DND-41 (cell line): ENCODE measurements around the gene KRT12.

Experiments
- ATAC-seq: fragments of 200-7000 bp; cut with Tn5 transposase; 3 replicates; pipeline ENCODE4 v1.9.1; 2021; ENCODE audit warnings: low read depth; ENCODE audit not compliant: insufficient read depth
- DNase-seq: peaks from one replicate; pipeline ENCODE4 v3.0.0-alpha.2; 2020
- H2AFZ ChIP-seq: 2 replicates; pipeline ENCODE4 v1.6.0; 2012; ENCODE audit warnings: low read depth, low read length
- H3K27ac ChIP-seq: 2 replicates; pipeline ENCODE4 v1.5.1; 2012; ENCODE audit warnings: low read length, inconsistent platforms
- H3K27me3 ChIP-seq: fragments of 200-600 bp; sonication (generic); 2 replicates; pipeline ENCODE4 v1.6.0; 2012; ENCODE audit warnings: low read length, mild to moderate bottlenecking, inconsistent platforms; ENCODE audit not compliant: insufficient read depth, poor library complexity
- H3K36me3 ChIP-seq: 2 replicates; pipeline ENCODE4 v1.5.1; 2012; ENCODE audit warnings: low read length, inconsistent platforms; ENCODE audit not compliant: insufficient read depth
- H3K4me1 ChIP-seq: 2 replicates; pipeline ENCODE4 v1.5.1; 2012; ENCODE audit warnings: mild to moderate bottlenecking, low read length; ENCODE audit not compliant: insufficient read depth
- H3K4me2 ChIP-seq: 2 replicates; pipeline ENCODE4 v1.6.0; 2012; ENCODE audit warnings: mild to moderate bottlenecking, moderate library complexity, low read length, inconsistent platforms; ENCODE audit not compliant: insufficient read depth
- H3K4me3 ChIP-seq, 2 experiments: fragments of 200-600 bp in 1 of 2; shearing (Covaris generic) in 1 of 2; 2 replicates each; pipeline ENCODE4 v1.5.1; 2012 to 2016; ENCODE audit warnings: inconsistent platforms in 2 of 2, low read length in 2 of 2, mild to moderate bottlenecking in 2 of 2, low read depth in 1 of 2, moderate library complexity in 1 of 2
- H3K79me2 ChIP-seq: 2 replicates; pipeline ENCODE4 v1.6.0; 2012; ENCODE audit warnings: low read length, inconsistent platforms; ENCODE audit not compliant: insufficient read depth
- H3K9ac ChIP-seq: 2 replicates; pipeline ENCODE4 v1.6.0; 2012; ENCODE audit warnings: low read depth, mild to moderate bottlenecking, inconsistent platforms, low read length, moderate library complexity
- H3K9me3 ChIP-seq: 2 replicates; pipeline ENCODE4 v1.5.1; 2012; ENCODE audit warnings: low read length, moderate library complexity, mild to moderate bottlenecking, inconsistent platforms; ENCODE audit not compliant: insufficient read depth, severe bottlenecking
- H4K20me1 ChIP-seq: 2 replicates; pipeline ENCODE4 v1.6.0; 2012; ENCODE audit warnings: low read length; ENCODE audit not compliant: insufficient read depth
- CTCF ChIP-seq: IDR thresholded peaks from 2 replicates; pipeline ENCODE4 v1.5.1; 2012; ENCODE audit warnings: borderline replicate concordance, low read length, moderate library complexity, mild to moderate bottlenecking; ENCODE audit not compliant: poor library complexity, severe bottlenecking; ENCODE audit errors: extremely low read depth
- EZH2 ChIP-seq: IDR thresholded peaks from 3 replicates; pipeline ENCODE4 v1.6.1; 2012; ENCODE audit warnings: borderline replicate concordance, low read depth, mild to moderate bottlenecking, moderate library complexity, low read length, inconsistent platforms; ENCODE audit not compliant: severe bottlenecking

The KRT12 gene

GRCh38 chr17:40905370-40905769 is 38.3 kb upstream of the KRT12 start:
- Histone ChIP-seq H3K4me3 (no peak overlapping the region), H3K27ac (no peak overlapping the region), H4K20me1 (no peaks in the 10 kb centered on the region), H3K9me3 (no peaks in the 10 kb centered on the region), H2AFZ (no peak overlapping the region), H3K79me2 (no peaks in the 10 kb centered on the region), H3K4me2 (no peak overlapping the region), H3K36me3 (no peaks in the 10 kb centered on the region), H3K4me1 (no peaks in the 10 kb centered on the region), H3K9ac (no peak overlapping the region), H3K27me3 (peaks cover 20% of the 10 kb centered on the region)
- DNase-seq (no peak), ATAC-seq (no peak)
- TF ChIP-seq EZH2 (no peak), CTCF (no peak)

- Histone ChIP-seq H3K79me2 (no peaks in the 10 kb centered on the region), H3K4me3 (no peak overlapping the region), H3K27ac (no peak overlapping the region), H3K9me3 (no peaks in the 10 kb centered on the region), H2AFZ (no peak overlapping the region), H3K36me3 (no peaks in the 10 kb centered on the region), H4K20me1 (no peaks in the 10 kb centered on the region), H3K9ac (no peak overlapping the region), H3K4me2 (no peak overlapping the region), H3K4me1 (no peaks in the 10 kb centered on the region), H3K27me3 (peaks cover 6% of the 10 kb centered on the region)
- ATAC-seq = no peak
- TF ChIP-seq EZH2 (no peak), CTCF (no peak)
- no peak for DNase-seq
These were observed 36.3 kb upstream of the KRT12 start for GRCh38 chr17:40903129-40903847.

GRCh38 chr17:40902498-40902897 is 35.5 kb upstream of the KRT12 start:
- H3K36me3 ChIP-seq = no peaks in the 10 kb centered on the region
- H3K4me2 ChIP-seq = no peak overlapping the region
- TF ChIP-seq CTCF = no peak
- no peak for TF ChIP-seq EZH2
- DNase-seq (no peak), ATAC-seq (no peak)
- peaks cover 6% of the 10 kb centered on the region for H3K27me3 ChIP-seq
- no peak overlapping the region for H3K27ac ChIP-seq
- H3K9me3 ChIP-seq = no peaks in the 10 kb centered on the region
- no peaks in the 10 kb centered on the region for H3K4me1 ChIP-seq
- no peaks in the 10 kb centered on the region for H3K79me2 ChIP-seq
- no peak overlapping the region for H3K9ac ChIP-seq
- no peak overlapping the region for H3K4me3 ChIP-seq
- no peak overlapping the region for H2AFZ ChIP-seq
- H4K20me1 ChIP-seq = no peaks in the 10 kb centered on the region
